ENCODE results near the gene DBN1.

GRCh38 chr5:177511181-177511580 lies 37.7 kb upstream of the DBN1 start:
- TF ChIP-seq POLR2AphosphoS5 (IDR thresholded peaks at IDR 0.05; ENCODE audit: low read depth, low read length) (no peak), TAF1 (IDR thresholded peaks at IDR 0.05; ENCODE audit: borderline replicate concordance, insufficient read depth, low read length) (no peak)
- TF ChIP-seq, protein P1, sequence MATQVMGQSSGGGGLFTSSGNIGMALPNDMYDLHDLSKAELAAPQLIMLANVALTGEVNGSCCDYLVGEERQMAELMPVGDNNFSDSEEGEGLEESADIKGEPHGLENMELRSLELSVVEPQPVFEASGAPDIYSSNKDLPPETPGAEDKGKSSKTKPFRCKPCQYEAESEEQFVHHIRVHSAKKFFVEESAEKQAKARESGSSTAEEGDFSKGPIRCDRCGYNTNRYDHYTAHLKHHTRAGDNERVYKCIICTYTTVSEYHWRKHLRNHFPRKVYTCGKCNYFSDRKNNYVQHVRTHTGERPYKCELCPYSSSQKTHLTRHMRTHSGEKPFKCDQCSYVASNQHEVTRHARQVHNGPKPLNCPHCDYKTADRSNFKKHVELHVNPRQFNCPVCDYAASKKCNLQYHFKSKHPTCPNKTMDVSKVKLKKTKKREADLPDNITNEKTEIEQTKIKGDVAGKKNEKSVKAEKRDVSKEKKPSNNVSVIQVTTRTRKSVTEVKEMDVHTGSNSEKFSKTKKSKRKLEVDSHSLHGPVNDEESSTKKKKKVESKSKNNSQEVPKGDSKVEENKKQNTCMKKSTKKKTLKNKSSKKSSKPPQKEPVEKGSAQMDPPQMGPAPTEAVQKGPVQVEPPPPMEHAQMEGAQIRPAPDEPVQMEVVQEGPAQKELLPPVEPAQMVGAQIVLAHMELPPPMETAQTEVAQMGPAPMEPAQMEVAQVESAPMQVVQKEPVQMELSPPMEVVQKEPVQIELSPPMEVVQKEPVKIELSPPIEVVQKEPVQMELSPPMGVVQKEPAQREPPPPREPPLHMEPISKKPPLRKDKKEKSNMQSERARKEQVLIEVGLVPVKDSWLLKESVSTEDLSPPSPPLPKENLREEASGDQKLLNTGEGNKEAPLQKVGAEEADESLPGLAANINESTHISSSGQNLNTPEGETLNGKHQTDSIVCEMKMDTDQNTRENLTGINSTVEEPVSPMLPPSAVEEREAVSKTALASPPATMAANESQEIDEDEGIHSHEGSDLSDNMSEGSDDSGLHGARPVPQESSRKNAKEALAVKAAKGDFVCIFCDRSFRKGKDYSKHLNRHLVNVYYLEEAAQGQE (IDR thresholded peaks at IDR 0.05; ENCODE audit: insufficient read depth in 1 of 2, low read depth in 2 of 2, low read length in 2 of 2) = no peak
